Activated CD4-positive, alpha-beta T cell treated with anti-CD3 and anti-CD28 coated beads, Interleukin-2, amount 10 ng/mL, durations not matched to agents 24 days and 14 days (primary cell): Measurements from ENCODE around the gene FOXD4L1. TPM values are rescaled to one million over a fixed set of nuclear protein-coding genes. Genes with fewer than 3 reads are reported as not detected.
A peak's percentile ranks its signal among the peaks of the same experiment; 100 is the strongest.
"Not testable (repeated sequence)": the region's sequence is repeated elsewhere in the genome, so short reads cannot be mapped to it uniquely, and the experiment has no call there.

Experiments
- DNase-seq: peaks from one replicate; pipeline ENCODE4 v3.0.0; 2022
- H3K27ac Mint-ChIP-seq: one replicate; pipeline ENCODE4 v1.8.0; 2022; ENCODE audit warnings: mild to moderate bottlenecking, mixed read lengths
- H3K27me3 Mint-ChIP-seq: one replicate; pipeline ENCODE4 v1.8.0; 2022; ENCODE audit warnings: mixed read lengths
- H3K36me3 Mint-ChIP-seq: one replicate; pipeline ENCODE4 v1.8.0; 2022; ENCODE audit warnings: low read depth, mild to moderate bottlenecking, mixed read lengths
- H3K4me1 Mint-ChIP-seq: one replicate; pipeline ENCODE4 v1.8.0; 2021; ENCODE audit warnings: mixed read lengths
- H3K4me3 Mint-ChIP-seq: one replicate; pipeline ENCODE4 v1.8.0; 2022; ENCODE audit warnings: mild to moderate bottlenecking, moderate library complexity, mixed read lengths
- H3K9me3 Mint-ChIP-seq: one replicate; pipeline ENCODE4 v1.8.0; 2021; ENCODE audit warnings: mixed read lengths
- intact Hi-C: fragments of 100-400 bp; cut with micrococcal nuclease; formaldehyde crosslinking; loops from one replicate; pipeline ENCODE4 v1.15.1; 2023
- total RNA-seq: library from RNA; stranded (reverse); gene quantifications from 2 replicates; pipeline ENCODE4 v1.2.3, GENCODE V29; 2022

FOXD4L1 gene
- total RNA-seq, result 0.17 and 0.30 TPM in 2 replicates

DNA sequence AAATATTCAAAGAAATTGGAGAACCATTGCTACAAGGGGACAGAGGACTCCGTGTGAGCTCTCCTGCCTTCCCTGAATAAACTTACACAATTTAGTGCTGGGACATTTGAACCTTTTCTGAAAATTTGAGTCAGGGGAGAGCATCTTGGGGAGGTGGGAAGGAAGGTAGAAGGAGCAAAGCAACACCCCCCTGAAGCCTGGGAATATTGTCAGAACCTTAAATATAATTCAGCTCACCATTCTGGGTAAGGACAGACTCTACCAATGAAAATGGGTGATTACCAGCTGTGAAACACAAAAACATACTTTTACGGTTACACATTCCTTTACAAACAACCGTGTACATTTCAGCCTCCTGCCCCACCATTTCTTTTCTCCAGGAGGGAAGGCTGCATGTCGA lies at the start of gene FOXD4L1:
Gene FOXD4L1 (plus strand): TSS at position 301 of the 400 bp plus-strand sequence. CDS start 592 bp downstream, outside the sequence.
- intact Hi-C loops, DNase-seq, H3K9me3 Mint-ChIP-seq, H3K36me3 Mint-ChIP-seq, H3K27ac Mint-ChIP-seq: not testable (repeated sequence)
- peaks cover 16% of the 10 kb centered on the region for H3K4me1 Mint-ChIP-seq
- H3K27me3 Mint-ChIP-seq, result peaks cover 26% of the 10 kb centered on the region
- H3K4me3 Mint-ChIP-seq, result peak within 1 kb of the TSS; percentile 68

DNA sequence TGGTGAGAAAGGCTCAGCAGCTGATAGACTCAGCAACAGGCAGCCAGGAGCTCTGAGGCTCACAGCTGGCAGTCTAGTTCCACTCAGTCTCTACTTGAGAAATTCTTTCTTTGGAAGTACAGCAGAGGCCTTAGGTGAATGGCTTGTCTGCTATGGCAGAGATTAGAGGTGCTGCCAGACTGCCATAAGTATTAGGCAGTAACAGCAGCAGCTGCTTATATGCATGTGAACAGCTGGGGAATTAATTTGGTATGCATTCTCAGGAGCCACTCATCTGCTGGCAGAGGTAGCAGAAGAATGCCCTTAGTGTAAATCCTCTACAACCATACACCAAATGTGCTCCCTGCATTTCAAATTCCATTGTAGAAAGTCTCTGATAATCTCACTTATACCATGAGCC lies 32.7 kb upstream of the FOXD4L1 start:
- H3K9me3 Mint-ChIP-seq, H3K36me3 Mint-ChIP-seq, H3K4me3 Mint-ChIP-seq, H3K27me3 Mint-ChIP-seq, H3K27ac Mint-ChIP-seq, intact Hi-C loops, H3K4me1 Mint-ChIP-seq, DNase-seq: not testable (repeated sequence)

DNA sequence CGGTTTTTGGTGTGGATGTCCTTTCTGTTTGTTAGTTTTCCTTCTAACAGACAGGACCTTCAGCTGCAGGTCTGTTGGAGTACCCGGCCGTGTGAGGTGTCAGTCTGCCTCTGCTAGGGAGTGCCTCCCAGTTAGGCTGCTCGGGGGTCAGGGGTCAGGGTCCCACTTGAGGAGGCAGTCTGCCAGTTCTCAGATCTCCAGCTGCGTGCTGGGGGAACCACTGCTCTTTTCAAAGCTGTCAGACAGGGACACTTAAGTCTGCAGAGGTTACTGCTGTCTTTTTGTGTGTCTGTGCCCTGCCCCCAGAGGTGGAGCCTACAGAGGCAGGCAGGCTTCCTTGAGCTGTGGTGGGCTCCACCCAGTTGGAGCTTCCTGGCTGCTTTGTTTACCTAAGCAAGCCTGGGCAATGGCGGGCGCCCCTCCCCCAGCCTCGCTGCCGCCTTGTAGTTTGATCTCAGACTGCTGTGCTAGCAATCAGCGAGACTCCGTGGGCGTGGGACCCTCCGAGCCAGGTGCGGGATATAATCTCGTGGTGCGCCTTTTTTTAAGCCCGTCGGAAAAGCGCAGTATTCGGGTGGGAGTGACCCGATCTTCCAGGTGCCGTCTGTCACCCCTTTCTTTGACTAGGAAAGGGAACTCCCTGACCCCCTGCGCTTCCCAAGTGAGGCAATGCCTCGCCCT lies 21.6 kb upstream of the FOXD4L1 start:
- H3K4me1 Mint-ChIP-seq, DNase-seq, H3K27ac Mint-ChIP-seq, intact Hi-C loops, H3K4me3 Mint-ChIP-seq, H3K27me3 Mint-ChIP-seq, H3K9me3 Mint-ChIP-seq: not testable (repeated sequence)
- peaks cover 17% of the 10 kb centered on the region for H3K36me3 Mint-ChIP-seq

DNA sequence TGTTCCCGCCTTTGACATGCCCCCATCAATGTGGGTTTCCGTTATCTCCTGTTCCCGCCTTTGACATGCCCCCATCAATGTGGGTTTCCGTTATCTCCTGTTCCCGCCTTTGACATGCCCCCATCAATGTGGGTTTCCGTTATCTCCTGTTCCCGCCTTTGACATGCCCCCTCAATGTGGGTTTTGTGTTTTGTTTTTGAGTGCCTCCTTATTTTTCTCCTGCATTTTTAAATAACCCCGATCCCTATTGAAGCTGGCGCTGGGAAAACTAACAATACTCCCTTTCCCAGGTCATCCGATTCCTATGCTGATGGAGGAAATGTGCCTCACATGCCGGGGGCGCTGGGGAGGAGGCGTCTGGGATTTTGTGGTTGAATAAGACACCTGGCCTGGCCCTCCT lies 1.9 kb upstream of the FOXD4L1 start:
- H3K4me1 Mint-ChIP-seq, H3K27ac Mint-ChIP-seq, DNase-seq, H3K4me3 Mint-ChIP-seq, H3K9me3 Mint-ChIP-seq, intact Hi-C loops, H3K36me3 Mint-ChIP-seq: not testable (repeated sequence)
- H3K27me3 Mint-ChIP-seq, result peaks cover 16% of the 10 kb centered on the region

DNA sequence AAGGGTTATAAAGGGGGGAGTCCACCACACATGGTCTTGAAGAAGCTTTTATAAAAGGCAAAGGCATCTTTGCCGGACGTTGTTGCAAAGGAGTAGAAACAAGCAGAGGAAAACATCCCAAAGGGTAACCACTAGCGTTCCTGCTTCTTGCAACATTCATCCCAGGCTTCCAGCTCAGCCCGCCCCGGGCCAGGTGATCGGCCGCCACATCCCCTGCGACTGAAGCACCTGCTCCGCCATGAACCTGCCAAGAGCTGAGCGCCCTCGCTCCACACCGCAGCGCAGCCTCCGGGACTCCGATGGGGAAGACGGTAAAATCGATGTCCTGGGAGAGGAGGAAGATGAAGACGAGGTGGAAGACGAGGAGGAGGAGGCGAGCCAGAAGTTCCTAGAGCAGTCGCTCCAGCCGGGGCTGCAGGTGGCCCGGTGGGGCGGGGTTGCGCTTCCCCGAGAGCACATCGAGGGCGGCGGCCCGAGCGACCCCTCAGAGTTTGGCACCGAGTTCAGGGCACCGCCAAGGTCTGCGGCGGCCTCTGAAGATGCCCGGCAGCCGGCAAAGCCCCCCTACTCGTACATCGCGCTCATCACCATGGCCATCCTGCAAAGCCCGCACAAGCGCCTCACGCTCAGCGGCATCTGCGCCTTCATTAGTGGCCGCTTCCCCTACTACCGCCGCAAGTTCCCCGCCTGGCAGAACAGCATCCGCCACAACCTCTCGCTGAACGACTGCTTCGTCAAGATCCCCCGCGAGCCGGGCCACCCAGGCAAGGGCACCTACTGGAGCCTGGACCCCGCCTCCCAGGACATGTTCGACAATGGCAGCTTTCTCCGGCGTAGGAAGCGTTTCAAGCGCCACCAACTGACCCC lies 787 bp downstream of the FOXD4L1 start:
- peaks cover 18% of the 10 kb centered on the region for H3K4me1 Mint-ChIP-seq
- H3K36me3 Mint-ChIP-seq, H3K9me3 Mint-ChIP-seq, intact Hi-C loops, H3K27ac Mint-ChIP-seq: not testable (repeated sequence)
- peak overlapping the region; percentile 68 for H3K4me3 Mint-ChIP-seq
- H3K27me3 Mint-ChIP-seq, result peaks cover 29% of the 10 kb centered on the region
- peak; percentile 71 for DNase-seq

DNA sequence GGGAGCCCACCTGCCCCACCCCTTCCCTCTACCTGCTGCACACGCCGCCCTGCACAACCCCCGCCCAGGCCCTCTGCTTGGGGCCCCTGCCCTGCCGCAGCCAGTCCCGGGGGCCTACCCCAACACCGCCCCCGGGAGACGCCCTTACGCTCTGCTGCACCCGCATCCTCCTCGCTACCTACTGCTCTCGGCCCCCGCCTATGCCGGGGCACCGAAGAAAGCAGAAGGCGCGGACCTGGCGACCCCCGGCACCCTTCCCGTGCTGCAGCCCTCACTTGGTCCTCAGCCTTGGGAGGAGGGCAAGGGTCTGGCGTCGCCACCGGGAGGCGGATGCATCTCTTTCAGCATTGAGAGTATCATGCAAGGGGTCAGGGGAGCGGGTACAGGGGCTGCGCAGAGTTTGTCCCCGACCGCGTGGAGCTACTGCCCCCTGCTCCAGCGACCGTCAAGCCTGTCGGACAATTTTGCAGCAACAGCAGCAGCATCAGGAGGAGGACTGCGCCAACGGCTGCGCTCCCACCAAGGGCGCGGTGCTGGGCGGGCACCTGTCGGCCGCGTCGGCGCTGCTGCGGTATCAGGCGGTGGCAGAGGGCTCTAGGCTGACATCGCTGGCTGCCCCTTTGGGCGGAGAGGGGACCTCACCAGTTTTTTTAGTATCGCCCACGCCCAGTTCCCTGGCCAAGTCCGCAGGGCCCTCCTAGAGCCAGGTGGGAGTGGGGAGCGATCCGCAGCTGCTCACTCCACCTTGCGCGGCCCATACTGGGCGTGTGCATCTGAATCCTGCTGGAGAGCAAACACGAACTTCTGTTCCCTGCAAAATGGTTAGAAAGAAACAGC lies 1.6 kb downstream of the FOXD4L1 start:
- intact Hi-C loops, H3K27ac Mint-ChIP-seq, H3K36me3 Mint-ChIP-seq, H3K9me3 Mint-ChIP-seq: not testable (repeated sequence)
- Mint-ChIP-seq H3K27me3 (peaks cover 32% of the 10 kb centered on the region), H3K4me1 (peaks cover 19% of the 10 kb centered on the region), H3K4me3 (peak overlapping the region; percentile 68)
- DNase-seq, result peak; percentile 62

DNA sequence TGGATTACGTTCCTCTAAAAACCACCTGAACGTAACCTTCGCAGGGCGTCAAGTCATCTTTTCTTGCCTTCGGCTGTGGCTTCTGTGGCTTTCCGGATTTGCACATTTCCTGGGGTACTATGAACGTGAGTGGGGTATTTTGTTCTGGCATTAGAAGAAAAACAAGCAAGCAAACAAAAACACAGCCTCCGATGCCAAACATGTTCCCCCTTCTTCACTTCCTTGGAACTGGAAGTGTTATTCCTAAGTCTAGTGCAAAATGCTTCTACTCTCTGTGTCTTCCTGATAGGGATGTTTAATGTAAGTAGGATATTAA lies 2.2 kb downstream of the FOXD4L1 start:
- H3K27me3 Mint-ChIP-seq, result peaks cover 33% of the 10 kb centered on the region
- H3K36me3 Mint-ChIP-seq, H3K27ac Mint-ChIP-seq, intact Hi-C loops, H3K9me3 Mint-ChIP-seq: not testable (repeated sequence)
- peak; percentile 74 for DNase-seq
- peaks cover 19% of the 10 kb centered on the region for H3K4me1 Mint-ChIP-seq
- peak overlapping the region; percentile 68 for H3K4me3 Mint-ChIP-seq

DNA sequence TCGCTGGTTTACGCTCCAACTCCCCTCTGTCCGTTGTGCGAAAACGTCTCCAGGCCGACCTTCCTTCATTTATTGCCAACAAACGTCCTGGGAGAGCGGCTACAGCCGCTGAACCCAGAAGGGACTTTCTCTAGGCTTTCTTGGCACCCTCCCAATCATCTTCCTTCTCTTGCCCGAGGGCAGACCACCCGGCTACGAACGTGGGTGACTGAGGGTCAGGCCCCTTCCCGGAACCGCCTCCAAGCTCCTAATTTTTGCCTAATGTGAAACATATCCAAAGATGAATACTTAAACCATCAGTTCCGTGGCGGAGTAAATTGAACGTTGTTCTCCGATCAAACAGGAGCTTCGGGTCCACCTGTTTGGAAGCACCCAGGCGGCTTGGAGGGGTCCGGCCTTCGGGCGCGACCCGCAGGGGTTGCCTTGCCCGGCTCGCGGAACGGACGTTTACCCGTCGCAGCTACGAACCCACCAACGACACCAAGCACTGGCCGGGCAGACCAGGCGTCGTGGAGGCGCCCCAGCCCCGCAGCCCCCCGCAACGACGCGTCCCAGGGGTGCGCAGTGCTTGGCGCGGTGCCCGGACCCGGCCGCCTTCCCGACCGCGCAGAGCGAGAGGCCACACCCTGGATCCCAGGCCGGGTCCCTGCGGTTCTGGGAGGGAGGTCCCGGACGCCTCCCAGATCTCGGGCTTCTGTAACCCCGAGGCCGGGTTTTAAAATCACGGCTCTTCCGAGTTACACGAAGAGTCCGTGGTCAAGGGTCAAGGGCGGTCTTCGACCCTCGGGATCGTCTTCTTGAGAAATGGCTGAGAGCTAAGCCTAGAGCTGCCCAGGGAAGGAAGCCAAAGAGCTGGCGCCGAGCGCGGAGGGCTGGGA lies 4.0 kb downstream of the FOXD4L1 start:
- Mint-ChIP-seq H3K4me3 (peak overlapping the region; percentile 78), H3K27ac (peak overlapping the region; percentile 65), H3K27me3 (peaks cover 35% of the 10 kb centered on the region), H3K4me1 (peaks cover 19% of the 10 kb centered on the region)
- H3K36me3 Mint-ChIP-seq, H3K9me3 Mint-ChIP-seq, intact Hi-C loops: not testable (repeated sequence)
- peak; percentile 67 for DNase-seq

DNA sequence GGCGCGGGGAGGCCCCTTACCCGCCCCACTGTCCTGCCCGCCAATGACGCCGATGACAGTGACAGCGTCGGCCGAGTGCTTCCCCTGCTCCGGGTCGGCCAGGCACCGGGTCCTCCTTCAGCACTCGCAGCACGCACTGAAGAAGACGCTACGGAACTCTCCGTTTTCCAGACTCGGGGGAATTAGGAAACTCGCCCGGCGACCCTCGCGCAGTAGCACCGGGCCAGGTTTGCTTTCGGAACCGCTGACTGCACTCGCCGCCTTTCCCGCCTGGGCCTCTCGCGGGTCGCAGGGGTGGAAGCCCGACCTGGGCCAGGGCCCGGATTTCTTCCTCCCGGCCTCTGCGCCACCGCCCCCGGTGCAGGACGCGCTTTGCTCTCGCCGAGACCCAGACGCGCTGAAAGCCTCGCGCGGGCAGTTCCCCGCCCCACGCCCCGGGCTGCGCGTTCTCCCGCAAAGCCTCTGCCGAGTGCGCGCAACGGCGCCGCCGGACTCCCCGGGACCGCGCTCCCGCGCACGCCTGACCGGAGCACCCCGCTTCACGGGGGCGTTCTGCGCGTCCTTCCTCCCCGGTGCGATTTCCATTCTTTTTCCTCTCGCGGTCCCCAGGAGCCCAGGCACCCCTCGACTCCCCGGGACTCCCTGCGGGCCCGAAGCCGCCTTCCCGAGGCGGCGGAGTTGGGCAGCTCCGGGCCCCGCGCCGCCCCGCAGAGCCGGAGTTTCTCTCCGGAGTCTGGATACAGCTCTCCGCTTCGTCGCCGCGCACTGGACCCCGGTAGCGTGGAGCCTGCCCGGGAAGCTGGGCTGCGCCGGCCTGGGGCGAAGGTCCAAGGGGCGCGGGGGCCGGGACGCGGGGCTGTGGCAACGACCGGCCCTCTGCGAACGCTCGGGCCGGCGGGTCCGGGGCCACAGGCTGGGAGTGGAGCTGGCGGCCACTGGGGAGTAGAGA lies 4.9 kb downstream of the FOXD4L1 start:
- intact Hi-C loops, H3K36me3 Mint-ChIP-seq, H3K9me3 Mint-ChIP-seq: not testable (repeated sequence)
- DNase-seq, result peak; percentile 82
- Mint-ChIP-seq H3K4me3 (peak overlapping the region; percentile 78), H3K4me1 (peaks cover 17% of the 10 kb centered on the region), H3K27ac (peak overlapping the region; percentile 65), H3K27me3 (peaks cover 34% of the 10 kb centered on the region)

DNA sequence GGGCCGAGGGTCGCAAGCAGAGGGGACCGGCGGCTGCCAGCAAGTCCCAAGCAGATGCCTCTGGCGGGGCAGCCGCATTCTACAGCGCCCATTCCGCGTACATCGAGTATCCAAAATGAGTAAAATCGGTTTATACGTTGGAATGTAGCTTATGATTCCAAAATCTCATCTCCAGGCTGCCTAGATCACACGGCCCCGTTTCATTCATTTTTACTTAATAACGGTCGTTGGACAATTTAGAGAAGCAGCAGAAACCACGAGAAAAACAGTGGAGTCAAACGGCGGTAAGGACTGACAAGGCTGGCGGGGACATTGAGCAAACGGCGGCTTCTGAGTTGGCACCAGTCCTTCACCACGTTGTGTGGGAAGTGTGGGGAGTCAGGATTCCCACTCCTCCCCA lies 5.6 kb downstream of the FOXD4L1 start:
- Mint-ChIP-seq H3K27me3 (peaks cover 33% of the 10 kb centered on the region), H3K4me1 (peaks cover 16% of the 10 kb centered on the region), H3K4me3 (peak overlapping the region; percentile 58)
- H3K27ac Mint-ChIP-seq, H3K9me3 Mint-ChIP-seq, H3K36me3 Mint-ChIP-seq, intact Hi-C loops: not testable (repeated sequence)
- peak; percentile 64 for DNase-seq

DNA sequence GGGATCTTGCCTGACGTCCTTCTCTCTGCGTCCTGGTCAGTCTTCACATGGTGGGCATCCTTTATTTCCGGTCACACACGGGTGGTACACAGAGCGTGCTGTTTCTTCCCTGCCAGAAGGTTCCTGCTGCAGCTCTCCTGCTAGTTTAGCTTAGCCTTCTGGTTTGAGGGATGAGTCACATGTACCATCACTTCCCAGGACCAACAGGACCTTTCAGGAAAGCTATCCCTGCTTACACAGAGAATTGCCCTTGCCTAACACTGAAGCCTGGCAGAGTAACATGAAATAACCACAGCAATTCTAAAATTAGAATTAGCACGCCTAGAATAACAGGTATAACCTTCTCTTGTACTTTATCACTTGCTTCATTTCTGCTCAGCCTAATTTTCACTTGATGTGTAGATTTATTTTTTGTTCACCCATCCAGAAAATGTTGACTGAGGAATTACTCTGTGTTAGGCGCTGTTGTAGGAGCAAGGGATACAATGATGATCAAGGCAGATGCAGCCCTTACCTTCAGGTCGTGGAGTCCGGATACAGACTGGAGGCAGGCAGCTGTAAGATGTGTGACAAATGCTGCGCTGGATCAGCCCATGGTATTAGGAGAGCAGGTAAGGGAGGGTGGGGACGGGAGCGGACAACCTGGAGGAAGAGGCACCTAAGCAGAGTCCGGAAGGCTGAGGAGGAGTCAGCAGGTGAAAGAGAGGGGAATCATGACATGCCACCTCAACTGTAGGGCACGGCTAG lies 9.1 kb downstream of the FOXD4L1 start:
- H3K4me1 Mint-ChIP-seq, H3K4me3 Mint-ChIP-seq, H3K27ac Mint-ChIP-seq, intact Hi-C loops, H3K36me3 Mint-ChIP-seq, H3K9me3 Mint-ChIP-seq: not testable (repeated sequence)
- peak; percentile 53 for DNase-seq
- peaks cover 22% of the 10 kb centered on the region for H3K27me3 Mint-ChIP-seq

DNA sequence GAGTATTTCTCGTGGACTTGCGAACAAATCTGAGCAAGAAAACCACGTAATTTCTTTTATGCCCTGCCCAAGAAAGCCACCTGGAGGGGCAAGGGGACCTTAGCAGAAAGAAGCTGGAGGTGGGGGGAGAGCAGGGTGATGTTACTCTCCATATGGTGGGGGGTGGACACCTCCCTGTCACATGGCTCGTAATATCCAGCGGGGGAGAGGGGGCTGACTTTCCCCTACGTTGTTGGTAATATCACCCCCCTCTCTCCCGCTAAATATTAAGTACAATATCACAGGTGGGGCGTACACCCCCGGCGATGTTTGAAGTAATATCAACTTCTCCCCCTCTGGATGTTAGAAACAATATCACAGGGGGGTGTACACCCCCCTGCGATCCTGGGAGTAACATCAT lies 9.7 kb downstream of the FOXD4L1 start:
- H3K4me1 Mint-ChIP-seq, H3K27ac Mint-ChIP-seq, H3K36me3 Mint-ChIP-seq, H3K4me3 Mint-ChIP-seq, H3K9me3 Mint-ChIP-seq, intact Hi-C loops: not testable (repeated sequence)
- peak; percentile 52 for DNase-seq
- peaks cover 19% of the 10 kb centered on the region for H3K27me3 Mint-ChIP-seq
